H9 (cell line): ENCODE measurements around the gene CABLES2. TPM values are rescaled to one million over a fixed set of nuclear protein-coding genes. Genes with fewer than 3 reads are reported as not detected.

ENCODE experiments used
- DNase-seq: peaks from one replicate; pipeline ENCODE4 v3.0.0-alpha.2; 2017
- H2AFZ ChIP-seq: one replicate; pipeline ENCODE4 v1.6.1; 2013; ENCODE audit warnings: mild to moderate bottlenecking, low read length, control low read depth, moderate library complexity
- H2AK5ac ChIP-seq: 2 replicates; pipeline ENCODE4 v1.6.1; 2013; ENCODE audit warnings: low read length, control low read depth, mixed read lengths; ENCODE audit not compliant: insufficient read length
- H2BK120ac ChIP-seq: one replicate; pipeline ENCODE4 v1.6.1; 2013; ENCODE audit warnings: low read depth, mild to moderate bottlenecking, low read length, control low read depth, inconsistent platforms; ENCODE audit not compliant: poor library complexity, severe bottlenecking
- H2BK12ac ChIP-seq: 2 replicates; pipeline ENCODE4 v1.6.1; 2013; ENCODE audit warnings: low read length, control low read depth, mixed read lengths, low read depth; ENCODE audit not compliant: insufficient read length
- H2BK15ac ChIP-seq: 2 replicates; pipeline ENCODE4 v1.6.1; 2013; ENCODE audit warnings: low read depth, low read length, control low read depth
- H2BK20ac ChIP-seq: one replicate; pipeline ENCODE4 v1.6.1; 2013; ENCODE audit warnings: low read depth, mild to moderate bottlenecking, low read length, control low read depth, inconsistent platforms; ENCODE audit not compliant: poor library complexity, severe bottlenecking
- H2BK5ac ChIP-seq: 2 replicates; pipeline ENCODE4 v1.6.1; 2013; ENCODE audit warnings: low read length, control low read depth, mixed read lengths; ENCODE audit not compliant: insufficient read length
- H3K14ac ChIP-seq: 2 replicates; pipeline ENCODE4 v1.6.1; 2013; ENCODE audit warnings: low read length, control low read depth; ENCODE audit not compliant: insufficient read depth
- H3K18ac ChIP-seq: 2 replicates; pipeline ENCODE4 v1.6.1; 2013; ENCODE audit warnings: low read depth, mild to moderate bottlenecking, mixed read lengths, low read length, control low read depth; ENCODE audit not compliant: insufficient read length
- H3K23ac ChIP-seq: 2 replicates; pipeline ENCODE4 v1.6.1; 2013; ENCODE audit warnings: low read length, control low read depth, mixed read lengths, low read depth; ENCODE audit not compliant: insufficient read length
- H3K23me2 ChIP-seq: 2 replicates; pipeline ENCODE4 v1.6.1; 2013; ENCODE audit warnings: low read depth, mild to moderate bottlenecking, mixed read lengths, low read length, control low read depth; ENCODE audit not compliant: insufficient read length, poor library complexity, severe bottlenecking
- H3K27ac ChIP-seq: 2 replicates; pipeline ENCODE4 v1.5.1; 2013; ENCODE audit warnings: low read length, control low read depth, mixed read lengths, low read depth; ENCODE audit not compliant: insufficient read length
- H3K27me3 ChIP-seq: 2 replicates; pipeline ENCODE4 v1.6.1; 2013; ENCODE audit warnings: low read length, control low read depth, inconsistent platforms; ENCODE audit not compliant: insufficient read depth
- H3K4ac ChIP-seq: 2 replicates; pipeline ENCODE4 v1.6.1; 2013; ENCODE audit warnings: low read depth, mild to moderate bottlenecking, control low read depth, inconsistent platforms, low read length, moderate library complexity
- H3K4me1 ChIP-seq: 2 replicates; pipeline ENCODE4 v1.6.1; 2013; ENCODE audit warnings: low read length, control low read depth, inconsistent platforms; ENCODE audit not compliant: insufficient read depth
- H3K4me2 ChIP-seq: 2 replicates; pipeline ENCODE4 v1.6.1; 2013; ENCODE audit warnings: low read length, control low read depth, mixed read lengths; ENCODE audit not compliant: insufficient read length, insufficient read depth
- H3K56ac ChIP-seq: 2 replicates; pipeline ENCODE4 v1.6.1; 2013; ENCODE audit warnings: low read depth, mild to moderate bottlenecking, mixed read lengths, low read length, control low read depth; ENCODE audit not compliant: insufficient read length
- H3K79me1 ChIP-seq: 2 replicates; pipeline ENCODE4 v1.6.1; 2013; ENCODE audit warnings: low read depth, mild to moderate bottlenecking, moderate library complexity, low read length, control low read depth, inconsistent platforms; ENCODE audit not compliant: insufficient read depth, poor library complexity, severe bottlenecking
- H3K79me2 ChIP-seq: 2 replicates; pipeline ENCODE4 v1.6.1; 2013; ENCODE audit warnings: low read length, control low read depth, inconsistent platforms; ENCODE audit not compliant: insufficient read depth
- H3K9ac ChIP-seq: 2 replicates; pipeline ENCODE4 v1.6.1; 2013; ENCODE audit warnings: low read length, control low read depth, mixed read lengths; ENCODE audit not compliant: insufficient read length; ENCODE audit errors: extremely low read depth
- H3K9me3 ChIP-seq: one replicate; pipeline ENCODE4 v1.6.1; 2013; ENCODE audit warnings: low read depth, low read length, inconsistent platforms; ENCODE audit not compliant: control insufficient read depth
- H3T11ph ChIP-seq: one replicate; pipeline ENCODE4 v1.6.1; 2013; ENCODE audit warnings: mild to moderate bottlenecking, low read length, control low read depth, inconsistent platforms
- H4K20me1 ChIP-seq: one replicate; pipeline ENCODE4 v1.6.1; 2013; ENCODE audit not compliant: control insufficient read depth, insufficient read length, insufficient read depth
- H4K5ac ChIP-seq: 2 replicates; pipeline ENCODE4 v1.6.1; 2013; ENCODE audit warnings: low read depth, mild to moderate bottlenecking, mixed read lengths, low read length, control low read depth; ENCODE audit not compliant: insufficient read length
- H4K8ac ChIP-seq: replicated peaks from 2 replicates; pipeline ENCODE4 v1.6.1; 2013; ENCODE audit warnings: low read length, control low read depth, mixed read lengths, low read depth; ENCODE audit not compliant: insufficient read length
- H4K91ac ChIP-seq: 2 replicates; pipeline ENCODE4 v1.6.1; 2013; ENCODE audit warnings: low read depth, mild to moderate bottlenecking, moderate library complexity, mixed read lengths, low read length, control low read depth; ENCODE audit not compliant: insufficient read length
- H3K27ac Mint-ChIP-seq, 3 experiments: 2 replicates in 2 of 3; 3 replicates in 1 of 3; pipeline ENCODE4 v1.8.0; 2020 to 2021; ENCODE audit warnings: mixed read lengths in 3 of 3, mild to moderate bottlenecking in 1 of 3, moderate library complexity in 1 of 3
- H3K27me3 Mint-ChIP-seq: 2 replicates; pipeline ENCODE4 v1.8.0; 2021; ENCODE audit warnings: low read depth, mild to moderate bottlenecking, moderate library complexity, mixed read lengths
- H3K36me3 Mint-ChIP-seq, 3 experiments: 2 replicates in 2 of 3; 3 replicates in 1 of 3; pipeline ENCODE4 v1.8.0; 2020 to 2021; ENCODE audit warnings: low read depth in 3 of 3, mixed read lengths in 3 of 3; ENCODE audit not compliant: insufficient read depth in 1 of 3
- H3K4me1 Mint-ChIP-seq, 2 experiments: 2 replicates each; pipeline ENCODE4 v1.8.0; 2020; ENCODE audit warnings: mixed read lengths in 2 of 2
- H3K4me3 Mint-ChIP-seq, 2 experiments: 2 replicates in 1 of 2; 3 replicates in 1 of 2; pipeline ENCODE4 v1.8.0; 2020 to 2021; ENCODE audit warnings: mild to moderate bottlenecking in 2 of 2, mixed read lengths in 2 of 2, moderate library complexity in 1 of 2
- H3K9me3 Mint-ChIP-seq, 2 experiments: 2 replicates in 1 of 2; 3 replicates in 1 of 2; pipeline ENCODE4 v1.8.0; 2020; ENCODE audit warnings: mild to moderate bottlenecking in 2 of 2, mixed read lengths in 2 of 2, moderate library complexity in 1 of 2
- CTCF ChIP-seq: fragments of 200-600 bp; sonication (generic); conservative IDR thresholded peaks from 3 replicates; pipeline ENCODE4 v1.8.0; 2021; ENCODE audit warnings: antibody characterized with exemption, mild to moderate bottlenecking
- WGBS: extraction: QIAGEN DNeasy Blood & Tissue Kit; methylation state at CpG from one replicate; pipeline ENCODE4 v1.1.7; 2013; ENCODE audit warnings: missing lambda C conversion rate, low lambda C conversion rate, mixed read lengths; ENCODE audit not compliant: insufficient read length; ENCODE audit errors: extremely low coverage; 5-methylcytosine and 5-hydroxymethylcytosine counted together
- total RNA-seq: library from RNA; stranded (reverse); gene quantifications from 2 replicates; pipeline ENCODE4 v1.2.1, GENCODE V29; 2021

The CABLES2 gene
- total RNA-seq, 1 experiment from 2014 or later: 10.8 TPM

- H3K9me3 ChIP-seq: no peaks in the 10 kb centered on the region
- Mint-ChIP-seq H3K27ac (no peak overlapping the region), H3K27me3 (no peaks in the 10 kb centered on the region; the same call in 1 of the 2 replicates), H3K9me3 (peaks cover 9 to 18% of the 10 kb centered on the region in 2 experiments), H3K36me3 (peaks cover 18 to 65% (median 62%) of the 10 kb centered on the region in 3 experiments), H3K4me1 (peaks cover 0 to 2% of the 10 kb centered on the region in 2 experiments; a peak in 1 of 4 replicates), H3K4me3 (peak overlapping the region in 1 of 2 experiments; percentile 21; a peak in 1 of 5 replicates)
- no peak overlapping the region for H2BK120ac ChIP-seq
- no peak for DNase-seq
- H4K20me1 ChIP-seq: no peaks in the 10 kb centered on the region
- H3K4ac ChIP-seq: no peak overlapping the region
- no CpG with 5 or more reads among the region's 7 CpGs for WGBS
- no peak overlapping the region for H2BK5ac ChIP-seq
- H3K14ac ChIP-seq: no peak overlapping the region
- H3K27ac ChIP-seq: no peak overlapping the region
- H4K5ac ChIP-seq: no peak overlapping the region
- H3K4me2 ChIP-seq: no peak overlapping the region
- H2BK20ac ChIP-seq: no peak overlapping the region
- H3K56ac ChIP-seq: no peak overlapping the region
- no peaks in the 10 kb centered on the region for H3K23me2 ChIP-seq
- no peaks in the 10 kb centered on the region for H3K4me1 ChIP-seq
- H4K8ac ChIP-seq: no peak overlapping the region
- TF ChIP-seq CTCF: no peak
- no peak overlapping the region for H4K91ac ChIP-seq
- no peak overlapping the region for H3K23ac ChIP-seq
- H2AFZ ChIP-seq: no peak overlapping the region
- H3K9ac ChIP-seq: no peak overlapping the region
- H2AK5ac ChIP-seq: no peak overlapping the region
- no peaks in the 10 kb centered on the region for H3K27me3 ChIP-seq
- no peak overlapping the region for H2BK12ac ChIP-seq
- H3K79me1 ChIP-seq: no peaks in the 10 kb centered on the region
- no peak overlapping the region for H2BK15ac ChIP-seq
- no peak overlapping the region for H3K18ac ChIP-seq
- no peaks in the 10 kb centered on the region for H3K79me2 ChIP-seq
- H3T11ph ChIP-seq: no peak overlapping the region
These were observed 57.5 kb downstream of the CABLES2 start for GRCh38 chr20:62349556-62350097.
